Brain microvascular endothelial cell (primary cell): ENCODE data around the gene UNC5B.

ENCODE experiments used
- DNase-seq: peaks from one replicate; pipeline ENCODE4 v3.0.0-alpha.2; 2020
- H3K27ac ChIP-seq: fragments of 250-450 bp; sonication (Bioruptor Pico); 2 replicates; pipeline ENCODE4 v1.5.1; 2020; ENCODE audit warnings: mild to moderate bottlenecking, moderate library complexity
- H3K27me3 ChIP-seq: fragments of 250-450 bp; sonication (Bioruptor Pico); replicated peaks from 2 replicates; pipeline ENCODE4 v1.5.1; 2020; ENCODE audit warnings: mild to moderate bottlenecking
- H3K36me3 ChIP-seq: fragments of 250-450 bp; sonication (Bioruptor Pico); replicated peaks from 2 replicates; pipeline ENCODE4 v1.5.1; 2020; ENCODE audit warnings: mild to moderate bottlenecking
- H3K4me3 ChIP-seq: 2 replicates; pipeline ENCODE4 v1.5.1; 2011; ENCODE audit warnings: low read depth, mild to moderate bottlenecking, control low read depth, low read length, moderate library complexity
- CTCF ChIP-seq: IDR thresholded peaks from 2 replicates; pipeline ENCODE4 v1.5.1; 2011; ENCODE audit warnings: low read depth, mild to moderate bottlenecking, moderate library complexity, low read length, control low read depth, inconsistent platforms; ENCODE audit errors: missing control alignments
- in situ Hi-C: cut with HindIII; loops from 2 replicates; pipeline ENCODE4 v1.10.0; 2017; ENCODE audit warnings: low sequenced_read_pairs, low pct_ligation_motif_present

Gene UNC5B

GRCh38 chr10:71286521-71287294 lies 74.3 kb downstream of the UNC5B start:
- Histone ChIP-seq H3K4me3 (no peak overlapping the region), H3K27ac (no peak overlapping the region), H3K36me3 (no peaks in the 10 kb centered on the region), H3K27me3 (no peaks in the 10 kb centered on the region)
- TF ChIP-seq CTCF: no peak
- no peak for DNase-seq
- in situ Hi-C loops: no loop called here

- H3K36me3 ChIP-seq: no peaks in the 10 kb centered on the region
- no peak for TF ChIP-seq CTCF
- H3K4me3 ChIP-seq: no peak overlapping the region
- no peaks in the 10 kb centered on the region for H3K27me3 ChIP-seq
- in situ Hi-C loops: no loop called here
- DNase-seq: no peak
- H3K27ac ChIP-seq: no peak overlapping the region
Measured at GRCh38 chr10:71287456-71287855, 75.1 kb downstream of the UNC5B start.

GRCh38 chr10:71288461-71288860 lies 76.1 kb downstream of the UNC5B start:
- Histone ChIP-seq H3K36me3 (no peaks in the 10 kb centered on the region), H3K4me3 (no peak overlapping the region), H3K27me3 (no peaks in the 10 kb centered on the region), H3K27ac (no peak overlapping the region)
- DNase-seq: no peak
- in situ Hi-C loops: no loop called here
- TF ChIP-seq CTCF: no peak

GRCh38 chr10:71289421-71290130 lies 77.2 kb downstream of the UNC5B start:
- DNase-seq: no peak
- no peaks in the 10 kb centered on the region for H3K27me3 ChIP-seq
- TF ChIP-seq CTCF: no peak
- no peaks in the 10 kb centered on the region for H3K36me3 ChIP-seq
- in situ Hi-C loops: no loop called here
- no peak overlapping the region for H3K27ac ChIP-seq
- no peak overlapping the region for H3K4me3 ChIP-seq

- no peak for DNase-seq
- in situ Hi-C loops: no loop called here
- H3K27ac ChIP-seq: no peak overlapping the region
- no peaks in the 10 kb centered on the region for H3K36me3 ChIP-seq
- no peaks in the 10 kb centered on the region for H3K27me3 ChIP-seq
- no peak overlapping the region for H3K4me3 ChIP-seq
- TF ChIP-seq CTCF: no peak
Measured at GRCh38 chr10:71290331-71290730, 78.0 kb downstream of the UNC5B start.
